HepG2 (cell line): ENCODE results near the gene BACE1-AS.

Source experiments
- GABPA ChIP-seq, 2 experiments: IDR thresholded peaks; 2 replicates each; pipeline ENCODE4 v1.6.1; 2011 to 2016; ENCODE audit warnings: low read depth in 2 of 2, low read length in 1 of 2, missing biosample characterization in 1 of 2, missing genetic modification characterization in 1 of 2
- JUND ChIP-seq: sonication (generic); formaldehyde crosslinking; IDR thresholded peaks from 2 replicates; pipeline ENCODE4 v1.8.0; 2022; ENCODE audit warnings: mild to moderate bottlenecking, missing genetic modification reagents
- ZNF121 ChIP-seq: sonication (generic); formaldehyde crosslinking; IDR thresholded peaks from 2 replicates; pipeline ENCODE4 v1.5.0; 2020; ENCODE audit warnings: mild to moderate bottlenecking, missing genetic modification reagents
- ZNF605 ChIP-seq: sonication (generic); formaldehyde crosslinking; IDR thresholded peaks from 2 replicates; pipeline ENCODE4 v1.8.0; 2022; ENCODE audit warnings: mild to moderate bottlenecking, missing genetic modification reagents
- TF ChIP-seq, protein P1 (sequence below): sonication (generic); formaldehyde crosslinking; IDR thresholded peaks from 2 replicates; pipeline ENCODE4 v1.8.0; 2022; ENCODE audit warnings: mild to moderate bottlenecking, missing genetic modification reagents

DNA sequence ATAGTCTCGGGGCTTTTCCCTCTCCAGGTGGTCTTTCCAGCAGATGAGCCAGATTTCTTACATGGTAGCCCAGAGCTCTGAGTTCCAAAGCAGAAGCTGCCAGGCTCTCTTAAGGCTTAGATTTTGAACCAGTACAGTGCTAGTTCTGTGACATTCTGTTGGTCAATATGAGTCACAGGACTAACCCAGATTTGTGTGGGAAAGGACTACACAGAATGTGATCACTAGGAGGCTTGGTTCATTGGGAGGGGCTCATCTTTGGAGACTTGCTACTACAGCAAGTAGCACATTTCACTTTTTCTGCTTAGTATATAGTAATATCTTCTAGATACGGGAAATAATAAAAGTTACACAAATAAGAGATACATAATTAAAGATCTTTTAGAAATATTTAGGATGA is 34.6 kb upstream of the BACE1-AS start:
- TF ChIP-seq GABPA (IDR thresholded peaks at IDR 0.05; ENCODE audit: low read depth, low read length) = no peak
- TF ChIP-seq GABPA (CRISPR knock-in tag; IDR thresholded peaks at IDR 0.05; ENCODE audit: low read depth) = no peak
- TF ChIP-seq ZNF121 (CRISPR knock-in tag) = no peak
- TF ChIP-seq, protein P1, sequence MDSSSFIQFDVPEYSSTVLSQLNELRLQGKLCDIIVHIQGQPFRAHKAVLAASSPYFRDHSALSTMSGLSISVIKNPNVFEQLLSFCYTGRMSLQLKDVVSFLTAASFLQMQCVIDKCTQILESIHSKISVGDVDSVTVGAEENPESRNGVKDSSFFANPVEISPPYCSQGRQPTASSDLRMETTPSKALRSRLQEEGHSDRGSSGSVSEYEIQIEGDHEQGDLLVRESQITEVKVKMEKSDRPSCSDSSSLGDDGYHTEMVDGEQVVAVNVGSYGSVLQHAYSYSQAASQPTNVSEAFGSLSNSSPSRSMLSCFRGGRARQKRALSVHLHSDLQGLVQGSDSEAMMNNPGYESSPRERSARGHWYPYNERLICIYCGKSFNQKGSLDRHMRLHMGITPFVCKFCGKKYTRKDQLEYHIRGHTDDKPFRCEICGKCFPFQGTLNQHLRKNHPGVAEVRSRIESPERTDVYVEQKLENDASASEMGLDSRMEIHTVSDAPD (CRISPR knock-in tag) = no peak
- no peak for TF ChIP-seq ZNF605
- no peak for TF ChIP-seq JUND (CRISPR knock-in tag)
